HG03558 (cell line): ENCODE results near the gene SLC11A1.

Experiments used
- ATAC-seq: cut with Tn5 transposase; IDR thresholded peaks from one replicate; pipeline ENCODE4 v1.9.1; 2021; ENCODE audit warnings: moderate number of reproducible peaks; ENCODE audit not compliant: unreplicated experiment; ENCODE audit errors: extremely low read depth

Gene SLC11A1

GRCh38 chr2:218364196-218364595, 17.9 kb upstream of the SLC11A1 start:
- no peak for ATAC-seq

- ATAC-seq, result no peak
These were observed 15.3 kb upstream of the SLC11A1 start for GRCh38 chr2:218366621-218367414.

GRCh38 chr2:218367415-218368149, 14.5 kb upstream of the SLC11A1 start:
- peak; percentile 62 for ATAC-seq

GRCh38 chr2:218368150-218368528, 13.9 kb upstream of the SLC11A1 start:
- no peak for ATAC-seq

GRCh38 chr2:218368621-218369153, 13.4 kb upstream of the SLC11A1 start:
- no peak for ATAC-seq

- no peak for ATAC-seq
These were observed 12.7 kb upstream of the SLC11A1 start for GRCh38 chr2:218369330-218369729.

- no peak for ATAC-seq
These were observed 11.5 kb upstream of the SLC11A1 start for GRCh38 chr2:218370410-218371063.

- no peak for ATAC-seq
These were observed 10.1 kb upstream of the SLC11A1 start for GRCh38 chr2:218371983-218372350.

GRCh38 chr2:218374795-218375194, 7.3 kb upstream of the SLC11A1 start:
- no peak for ATAC-seq

GRCh38 chr2:218375212-218375611, 6.9 kb upstream of the SLC11A1 start:
- no peak for ATAC-seq

- no peak for ATAC-seq
These were observed 4.0 kb upstream of the SLC11A1 start for GRCh38 chr2:218378053-218378452.

- no peak for ATAC-seq
These were observed 712 bp downstream of the SLC11A1 start for GRCh38 chr2:218382785-218383184.

GRCh38 chr2:218383892-218384519, 1.9 kb downstream of the SLC11A1 start:
- ATAC-seq, result no peak

GRCh38 chr2:218384975-218385374, 2.9 kb downstream of the SLC11A1 start:
- no peak for ATAC-seq

- no peak for ATAC-seq
These were observed 4.7 kb downstream of the SLC11A1 start for GRCh38 chr2:218386505-218387368.

GRCh38 chr2:218387369-218388194, 5.5 kb downstream of the SLC11A1 start:
- no peak for ATAC-seq

- ATAC-seq, result no peak
These were observed 7.5 kb downstream of the SLC11A1 start for GRCh38 chr2:218389333-218390150.

- ATAC-seq, result no peak
These were observed 9.1 kb downstream of the SLC11A1 start for GRCh38 chr2:218391202-218391601.
